ENCODE results near the gene TBC1D16. TPM values are rescaled to one million over a fixed set of nuclear protein-coding genes. Genes with fewer than 3 reads are reported as not detected.

The TBC1D16 gene
- total and polyA plus RNA-seq, 2 donors (not counting 1 experiment from before 2014, with no cell fraction given), result 0.82 to 2.7 TPM

- intact Hi-C loops (cut with micrococcal nuclease), result no loop called here
- no peaks in the 10 kb centered on the region for H3K4me1 Mint-ChIP-seq
- ChIA-PET POLR2A (no interaction called here), CTCF (interaction anchor here (1.2 kb wide), 1 partner anchor 10 kb away, joined by 3 read pairs; no protein-coding TSS in a partner anchor)
- no peak overlapping the region for H3K4me3 Mint-ChIP-seq
- Histone ChIP-seq H3K4me1 (ENCODE audit: control insufficient read depth in 2 of 2, insufficient read depth in 2 of 2, low read length in 2 of 2) (no peaks in the 10 kb centered on the region), H3K9ac (ENCODE audit: low read length) (no peak overlapping the region), H4K20me1 (ENCODE audit: control insufficient read depth, insufficient read depth, low read length, poor library complexity, severe bottlenecking) (no peaks in the 10 kb centered on the region), H2AFZ (ENCODE audit: insufficient read depth, low read depth, low read length, poor library complexity, severe bottlenecking) (no peak overlapping the region), H3K36me3 (replicated peaks in 1 of 2; ENCODE audit: control extremely low read depth in 1 of 2, control insufficient read depth in 1 of 2, extremely low read depth in 1 of 2, insufficient read depth in 2 of 2, low read length in 1 of 2) (no peaks in the 10 kb centered on the region), H3K27ac (ENCODE audit: low read length in 2 of 2) (no peak overlapping the region), H3K9me3 (ENCODE audit: control extremely low read depth in 1 of 3, control insufficient read depth in 2 of 3, insufficient read depth in 1 of 3, low read length in 2 of 3) (no peaks in the 10 kb centered on the region), H3K4me3 (ENCODE audit: control extremely low read depth in 1 of 5, extremely low read depth in 1 of 5, insufficient read depth in 1 of 5, low read depth in 2 of 5, low read length in 4 of 5) (no peak overlapping the region), H3K27me3 (replicated peaks in 1 of 4; ENCODE audit: control extremely low read depth in 1 of 4, control insufficient read depth in 3 of 4, insufficient read depth in 4 of 4, low read length in 3 of 4) (no peaks in the 10 kb centered on the region), H3K79me2 (ENCODE audit: control insufficient read depth, insufficient read depth, low read length) (no peaks in the 10 kb centered on the region), H3K4me2 (replicated peaks; ENCODE audit: low read depth, low read length, poor library complexity, severe bottlenecking) (no peak overlapping the region)
- no peak overlapping the region for H3K27ac Mint-ChIP-seq
- DNase-seq, result no peak
- H3K27me3 Mint-ChIP-seq, result no peaks in the 10 kb centered on the region
- TF ChIP-seq EZH2 (IDR thresholded peaks at IDR 0.05; ENCODE audit: borderline replicate concordance, insufficient read depth, low read depth, low read length, poor library complexity, severe bottlenecking) (no peak), CTCF (IDR thresholded peaks at IDR 0.05) (no peak)
- WGBS (ENCODE audit: insufficient coverage), result 94% methylated on average over 12 of the region's 14 CpGs
- ATAC-seq (ENCODE audit: low read depth), result no peak
- H3K9me3 Mint-ChIP-seq (ENCODE audit: insufficient read depth), result no peaks in the 10 kb centered on the region
These were observed 52.2 kb downstream of the TBC1D16 start for GRCh38 chr17:79983456-79983855.

- Mint-ChIP-seq H3K4me1 (no peaks in the 10 kb centered on the region), H3K27me3 (no peaks in the 10 kb centered on the region), H3K27ac (no peak overlapping the region), H3K4me3 (no peak overlapping the region), H3K9me3 (ENCODE audit: insufficient read depth) (no peaks in the 10 kb centered on the region)
- CTCF ChIA-PET, result interaction anchor here (0.6 to 1.2 kb wide), 2 partner anchors 11 to 21 kb away, joined by 3 read pairs; no protein-coding TSS in a partner anchor
- Histone ChIP-seq H3K27me3 (replicated peaks in 1 of 4; ENCODE audit: control extremely low read depth in 1 of 4, control insufficient read depth in 3 of 4, insufficient read depth in 4 of 4, low read length in 3 of 4) (no peaks in the 10 kb centered on the region), H2AFZ (ENCODE audit: insufficient read depth, low read depth, low read length, poor library complexity, severe bottlenecking) (no peak overlapping the region), H3K4me2 (replicated peaks; ENCODE audit: low read depth, low read length, poor library complexity, severe bottlenecking) (no peak overlapping the region), H3K4me1 (ENCODE audit: control insufficient read depth in 2 of 2, insufficient read depth in 2 of 2, low read length in 2 of 2) (no peaks in the 10 kb centered on the region), H3K36me3 (replicated peaks in 1 of 2; ENCODE audit: control extremely low read depth in 1 of 2, control insufficient read depth in 1 of 2, extremely low read depth in 1 of 2, insufficient read depth in 2 of 2, low read length in 1 of 2) (no peaks in the 10 kb centered on the region), H3K9ac (ENCODE audit: low read length) (no peak overlapping the region), H3K4me3 (ENCODE audit: control extremely low read depth in 1 of 5, extremely low read depth in 1 of 5, insufficient read depth in 1 of 5, low read depth in 2 of 5, low read length in 4 of 5) (no peak overlapping the region), H3K27ac (ENCODE audit: low read length in 2 of 2) (no peak overlapping the region), H4K20me1 (ENCODE audit: control insufficient read depth, insufficient read depth, low read length, poor library complexity, severe bottlenecking) (no peaks in the 10 kb centered on the region), H3K79me2 (ENCODE audit: control insufficient read depth, insufficient read depth, low read length) (no peaks in the 10 kb centered on the region), H3K9me3 (ENCODE audit: control extremely low read depth in 1 of 3, control insufficient read depth in 2 of 3, insufficient read depth in 1 of 3, low read length in 2 of 3) (no peaks in the 10 kb centered on the region)
- POLR2A ChIA-PET, result no interaction called here
- DNase-seq (no peak), ATAC-seq (ENCODE audit: low read depth) (no peak)
- intact Hi-C loops (cut with micrococcal nuclease), result no loop called here
- WGBS (ENCODE audit: insufficient coverage), result 92% methylated on average over 17 of the region's 17 CpGs
- TF ChIP-seq EZH2 (IDR thresholded peaks at IDR 0.05; ENCODE audit: borderline replicate concordance, insufficient read depth, low read depth, low read length, poor library complexity, severe bottlenecking) (no peak), CTCF (IDR thresholded peaks at IDR 0.05) (no peak)
These were observed 52.7 kb downstream of the TBC1D16 start for GRCh38 chr17:79982986-79983385.

Data from B cell (primary cell).